GM08714 (cell line): Measurements from ENCODE around the gene GMCL2.

ENCODE experiments used
- H3K4me3 ChIP-seq: fragments of 200-500 bp; sonication (Bioruptor generic); 2 replicates; pipeline ENCODE4 v1.5.1; 2014; ENCODE audit warnings: mild to moderate bottlenecking, low read length, inconsistent platforms
- ZNF274 ChIP-seq: IDR thresholded peaks from 2 replicates; pipeline ENCODE4 v1.6.1; 2012; ENCODE audit warnings: mild to moderate bottlenecking, low read depth, low read length

Gene GMCL2

DNA sequence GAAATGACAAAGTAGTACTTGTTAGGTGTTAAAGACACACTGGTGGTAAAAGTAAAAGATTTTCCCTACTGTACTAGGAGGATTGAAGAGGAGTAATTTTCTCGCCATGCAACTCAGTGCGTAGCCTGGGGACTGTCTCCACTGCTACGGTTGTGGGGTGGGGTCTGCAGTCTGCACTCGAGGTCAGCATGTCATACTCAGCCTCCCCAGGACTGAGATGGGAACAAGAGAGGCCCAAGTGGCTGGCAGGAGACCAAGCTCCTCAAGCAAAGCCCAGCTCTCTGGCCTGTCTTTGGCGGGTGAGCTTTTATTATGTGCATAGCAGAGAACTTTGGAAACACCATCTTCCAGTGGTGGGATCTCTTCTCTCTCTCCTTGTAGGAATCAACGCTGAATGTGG, 43.9 kb downstream of the GMCL2 start:
- TF ChIP-seq ZNF274: no peak
- no peak overlapping the region for H3K4me3 ChIP-seq

DNA sequence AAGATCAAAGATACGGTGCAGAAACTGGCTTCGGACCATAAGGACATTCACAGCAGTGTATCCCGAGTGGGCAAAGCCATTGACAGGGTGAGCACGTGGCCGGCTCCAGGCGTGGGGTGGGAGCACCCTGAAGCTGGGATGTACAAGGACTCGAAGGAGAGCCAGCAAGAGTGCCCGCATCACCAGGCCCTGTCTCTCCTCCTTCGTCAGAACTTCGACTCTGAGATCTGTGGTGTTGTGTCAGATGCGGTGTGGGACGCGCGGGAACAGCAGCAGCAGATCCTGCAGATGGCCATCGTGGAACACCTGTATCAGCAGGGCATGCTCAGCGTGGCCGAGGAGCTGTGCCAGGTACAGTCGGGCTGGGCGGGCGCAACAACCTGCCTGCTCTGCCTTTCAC, 44.5 kb downstream of the GMCL2 start:
- H3K4me3 ChIP-seq: no peak overlapping the region
- TF ChIP-seq ZNF274: no peak

- H3K4me3 ChIP-seq: no peak overlapping the region
- no peak for TF ChIP-seq ZNF274
Observed at GRCh38 chr5:178141550-178141949, 45.6 kb downstream of the GMCL2 start.

- no peak overlapping the region for H3K4me3 ChIP-seq
- TF ChIP-seq ZNF274: no peak
Observed at GRCh38 chr5:178137991-178138390, 49.2 kb downstream of the GMCL2 start.

DNA sequence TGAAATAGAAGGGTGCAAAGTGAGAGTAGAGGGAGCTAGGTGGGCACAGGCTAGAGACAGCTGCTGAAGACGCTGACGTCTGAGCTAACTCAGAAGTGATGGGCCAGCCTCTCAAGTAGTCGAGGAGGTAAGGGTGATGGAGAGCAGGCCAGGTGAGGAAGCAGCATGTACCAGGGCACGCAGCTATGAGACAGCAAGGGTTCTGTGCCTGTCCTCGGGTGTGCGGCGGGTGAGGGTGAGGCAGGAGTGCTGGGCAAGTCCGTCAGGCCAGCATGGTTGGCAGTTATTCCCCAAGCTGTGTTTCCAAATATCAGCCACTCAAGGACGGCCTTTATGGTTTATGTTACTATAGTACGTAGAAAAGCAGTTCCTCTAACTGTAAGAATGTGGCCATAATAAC, 50.2 kb downstream of the GMCL2 start:
- no peak for TF ChIP-seq ZNF274

More for the DNA sequence above, 50.2 kb downstream of the GMCL2 start:
- H3K4me3 ChIP-seq: no peak overlapping the region
